GM18520 (cell line): ENCODE measurements around the gene THADA.
"Not testable (repeated sequence)": the region's sequence is repeated elsewhere in the genome, so short reads cannot be mapped to it uniquely, and the experiment has no call there.

Experiments used
- ATAC-seq: cut with Tn5 transposase; IDR thresholded peaks from one replicate; pipeline ENCODE4 v1.9.1; 2021; ENCODE audit not compliant: unreplicated experiment

The THADA gene

DNA sequence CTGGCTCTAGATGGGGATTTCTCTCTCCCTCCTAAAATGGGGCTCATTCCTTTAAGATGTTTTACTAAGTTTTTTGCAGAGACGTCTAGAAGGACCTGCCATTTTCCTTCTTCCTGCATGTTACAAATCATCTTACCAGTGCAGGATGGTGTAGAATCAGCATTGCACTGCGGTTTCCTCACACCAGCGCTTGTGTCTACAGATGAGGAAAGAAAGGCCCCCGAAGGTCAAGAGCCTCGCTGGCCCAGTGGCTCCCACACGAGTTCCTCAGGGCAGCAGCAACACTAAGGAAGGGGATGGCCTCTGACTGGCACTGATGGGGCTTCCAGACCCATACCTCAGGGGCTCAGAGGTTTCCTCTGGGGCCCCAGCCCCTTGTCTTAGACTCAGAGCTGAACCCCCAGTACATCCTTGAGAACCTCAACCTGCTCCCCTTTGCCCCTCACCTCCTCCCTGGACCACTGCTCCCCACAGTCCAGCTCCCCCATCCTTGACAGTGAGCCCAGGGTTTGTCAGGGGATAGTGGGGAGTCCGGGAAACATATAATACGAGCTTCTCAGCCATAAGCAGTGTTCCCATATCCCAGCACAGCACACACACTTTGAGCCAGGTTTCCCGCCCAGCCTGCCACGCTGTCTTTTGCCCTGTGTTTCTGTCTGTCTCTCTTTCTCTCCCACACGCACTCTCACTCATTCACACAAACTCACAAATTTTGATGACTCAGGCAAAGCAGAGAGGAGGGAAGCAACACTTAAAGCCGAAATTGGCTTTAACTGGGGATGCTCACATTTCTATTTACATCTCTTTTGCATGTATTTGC, 398.9 kb downstream of the THADA start:
- no peak for ATAC-seq

DNA sequence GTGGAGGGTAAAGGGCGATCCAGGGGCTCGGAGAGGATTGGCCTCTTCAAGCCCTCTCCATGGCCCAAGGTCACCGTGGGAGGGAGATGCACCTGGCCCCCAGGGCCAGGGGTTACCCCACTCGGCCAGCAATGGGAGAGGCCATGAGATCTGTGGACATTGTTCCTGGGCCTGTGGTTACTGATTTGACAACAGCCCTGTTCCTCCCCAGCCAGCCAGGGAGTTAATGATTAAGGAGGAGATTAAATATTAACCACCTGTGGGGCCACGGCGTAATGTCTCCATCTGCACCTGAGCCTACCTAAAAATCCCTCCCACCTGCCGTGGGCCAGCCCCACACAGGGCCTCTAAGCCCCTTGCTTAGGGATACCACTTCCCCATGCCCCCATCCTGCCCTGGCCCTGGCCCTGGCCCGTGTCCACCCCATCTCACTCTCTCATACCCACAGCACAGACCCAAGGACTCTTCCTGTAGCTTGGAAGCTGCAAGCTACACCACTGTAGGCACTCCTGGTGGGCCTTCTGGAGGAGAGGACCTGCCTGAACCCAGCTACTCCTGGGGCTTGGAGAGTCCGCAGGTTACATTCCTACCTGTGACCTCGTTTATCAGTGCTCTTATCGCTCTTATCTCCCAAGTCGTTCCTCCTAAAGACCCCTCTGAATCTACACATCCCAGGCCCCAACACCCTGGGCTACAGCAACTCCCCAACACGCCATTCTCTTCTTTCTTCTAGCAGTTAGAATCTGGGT, 401.5 kb downstream of the THADA start:
- no peak for ATAC-seq

DNA sequence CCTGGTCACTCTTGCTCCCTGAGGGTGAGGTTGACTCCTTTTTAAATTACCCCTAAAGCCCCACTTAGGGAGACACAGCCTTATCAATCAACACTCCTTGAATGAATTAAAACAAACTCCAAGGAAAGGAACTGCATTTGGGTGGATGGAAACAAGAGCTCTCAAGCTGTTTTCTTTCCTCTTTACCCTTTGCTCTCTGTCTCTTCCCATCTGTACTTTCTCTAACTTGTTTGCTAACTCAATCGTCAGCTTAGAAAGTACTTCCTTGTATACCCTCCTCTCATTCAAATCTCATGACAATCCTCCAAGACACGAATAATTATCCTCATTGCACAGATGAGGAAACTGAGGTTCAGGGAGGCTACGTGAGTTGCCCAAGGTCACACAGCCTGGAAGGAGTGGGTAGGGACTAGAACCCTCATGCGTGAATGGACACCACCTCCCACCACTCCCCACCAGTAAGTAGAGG, 402.2 kb downstream of the THADA start:
- no peak for ATAC-seq

DNA sequence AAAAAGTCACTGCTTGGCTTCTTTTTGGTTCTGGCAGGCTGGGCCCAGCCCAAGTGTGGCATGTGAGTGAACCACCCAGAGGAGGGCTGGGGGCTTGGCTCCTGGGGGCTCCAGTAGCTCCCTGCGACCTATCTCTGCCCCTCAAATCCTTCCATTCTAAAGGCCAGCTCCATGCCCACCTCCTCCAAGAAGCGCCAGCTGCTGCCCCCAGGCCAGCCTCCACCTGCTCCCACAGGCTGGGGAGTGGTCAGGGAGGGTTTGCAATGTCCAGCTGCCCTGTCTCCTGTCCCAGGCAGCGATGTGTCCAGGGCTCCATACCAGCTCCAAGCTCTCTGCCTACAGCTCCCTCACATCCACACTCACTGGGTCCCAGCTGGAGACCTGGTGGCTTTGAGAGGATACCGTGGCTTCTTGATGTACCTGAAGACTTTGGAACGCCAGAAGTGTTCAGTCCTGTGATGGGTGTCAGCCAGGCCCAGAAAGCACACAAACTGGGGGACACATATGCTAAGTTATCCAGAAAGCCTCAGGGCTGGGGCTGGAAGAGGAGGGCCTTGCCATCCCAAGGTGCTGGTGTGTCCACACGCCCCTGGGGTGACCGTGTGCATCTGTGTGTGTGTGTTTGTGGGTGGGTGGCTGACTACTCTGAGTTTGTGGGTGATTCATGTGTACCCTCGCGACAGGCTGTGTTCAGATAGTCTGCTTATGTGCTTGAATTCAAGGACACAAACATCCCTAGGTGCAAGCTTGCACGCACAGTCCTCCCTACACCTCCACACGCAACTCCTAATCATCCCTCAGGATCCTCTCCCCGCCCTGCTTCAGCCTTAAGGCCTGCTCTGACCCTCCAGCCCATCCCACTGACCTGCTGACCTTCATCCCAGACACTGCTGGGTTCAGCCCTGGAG, 402.8 kb downstream of the THADA start:
- ATAC-seq: no peak

DNA sequence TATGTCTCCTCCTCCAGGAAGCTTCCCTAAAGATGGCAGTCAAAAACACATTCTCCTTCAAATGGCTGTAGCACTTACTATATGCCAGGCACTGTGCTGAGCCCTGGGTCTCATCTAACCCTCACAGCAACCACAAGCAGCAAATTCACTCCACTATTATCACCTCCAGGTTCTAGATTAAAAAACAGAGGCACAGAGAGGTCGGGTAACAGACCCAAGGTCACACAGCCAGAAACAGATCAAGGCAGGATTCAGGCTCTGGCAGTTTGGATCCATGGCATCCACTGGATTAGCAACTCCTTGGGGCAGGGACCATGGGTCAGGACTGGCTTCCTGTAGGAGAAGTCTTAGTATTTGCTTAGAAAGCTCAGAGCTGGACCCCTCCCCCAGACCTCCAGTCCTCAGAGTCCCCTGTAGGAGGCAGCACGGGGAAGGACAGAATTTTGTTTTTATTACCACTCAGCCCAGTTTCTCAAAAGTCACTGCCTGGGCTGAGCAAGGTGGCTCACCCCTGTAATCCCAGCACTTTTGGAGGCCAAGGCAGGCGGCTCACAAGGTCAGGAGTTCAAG, 403.8 kb downstream of the THADA start:
- no peak for ATAC-seq

DNA sequence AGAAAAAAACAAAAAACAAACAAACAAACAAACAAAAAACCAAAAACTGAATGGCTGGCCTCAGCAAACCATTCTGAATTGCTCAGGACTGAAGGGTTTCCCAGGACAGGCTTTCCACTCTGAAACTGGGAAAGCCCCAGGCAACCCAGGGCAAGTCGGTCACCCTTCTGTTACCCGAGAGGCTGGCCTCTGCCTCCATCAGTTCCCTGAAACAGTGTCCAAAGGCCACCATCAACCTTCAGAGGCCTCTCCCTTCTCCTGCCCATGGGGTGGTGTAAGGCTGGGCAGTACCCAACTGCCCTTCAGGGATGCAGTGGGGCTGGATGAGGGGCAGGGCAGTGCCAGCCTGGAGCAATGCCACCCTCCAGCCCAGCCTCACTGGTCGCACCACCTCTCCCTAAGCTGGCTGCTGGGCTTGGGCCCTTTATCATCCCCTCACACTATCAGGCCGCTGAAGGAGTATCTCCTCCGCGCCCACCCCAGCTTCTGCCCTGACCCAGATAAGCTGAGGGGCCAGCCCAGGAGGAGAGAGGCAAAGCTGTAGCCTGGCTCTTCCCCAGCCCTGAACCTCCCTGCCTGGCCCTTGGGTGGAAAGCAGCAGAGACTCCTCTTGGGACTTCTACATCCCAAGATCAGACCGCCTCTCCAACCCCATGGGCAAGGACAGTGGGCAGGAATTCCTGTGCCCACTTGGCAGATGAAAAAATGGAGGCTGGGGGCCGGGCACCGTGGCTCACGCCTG, 405.4 kb downstream of the THADA start:
- ATAC-seq: no peak

DNA sequence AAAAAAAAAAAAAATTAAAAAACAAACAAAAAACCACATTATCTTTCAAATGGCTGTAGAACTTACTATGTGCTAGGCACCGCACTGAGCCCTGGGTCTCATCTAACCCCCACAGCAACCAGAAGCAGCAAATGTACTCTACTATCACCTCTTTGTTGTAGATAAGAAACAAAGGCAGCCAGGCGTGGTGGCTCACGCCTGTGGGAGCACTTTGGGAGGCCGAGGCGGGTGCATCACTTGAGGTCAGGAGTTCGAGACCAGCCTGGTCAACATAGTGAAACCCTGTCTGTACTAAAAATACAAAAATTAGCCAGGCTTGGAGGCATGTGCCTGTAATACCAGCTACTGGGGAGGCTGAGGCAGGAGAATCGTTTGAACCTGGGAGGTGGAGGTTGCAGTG, 406.0 kb downstream of the THADA start:
- not testable (repeated sequence) for ATAC-seq

DNA sequence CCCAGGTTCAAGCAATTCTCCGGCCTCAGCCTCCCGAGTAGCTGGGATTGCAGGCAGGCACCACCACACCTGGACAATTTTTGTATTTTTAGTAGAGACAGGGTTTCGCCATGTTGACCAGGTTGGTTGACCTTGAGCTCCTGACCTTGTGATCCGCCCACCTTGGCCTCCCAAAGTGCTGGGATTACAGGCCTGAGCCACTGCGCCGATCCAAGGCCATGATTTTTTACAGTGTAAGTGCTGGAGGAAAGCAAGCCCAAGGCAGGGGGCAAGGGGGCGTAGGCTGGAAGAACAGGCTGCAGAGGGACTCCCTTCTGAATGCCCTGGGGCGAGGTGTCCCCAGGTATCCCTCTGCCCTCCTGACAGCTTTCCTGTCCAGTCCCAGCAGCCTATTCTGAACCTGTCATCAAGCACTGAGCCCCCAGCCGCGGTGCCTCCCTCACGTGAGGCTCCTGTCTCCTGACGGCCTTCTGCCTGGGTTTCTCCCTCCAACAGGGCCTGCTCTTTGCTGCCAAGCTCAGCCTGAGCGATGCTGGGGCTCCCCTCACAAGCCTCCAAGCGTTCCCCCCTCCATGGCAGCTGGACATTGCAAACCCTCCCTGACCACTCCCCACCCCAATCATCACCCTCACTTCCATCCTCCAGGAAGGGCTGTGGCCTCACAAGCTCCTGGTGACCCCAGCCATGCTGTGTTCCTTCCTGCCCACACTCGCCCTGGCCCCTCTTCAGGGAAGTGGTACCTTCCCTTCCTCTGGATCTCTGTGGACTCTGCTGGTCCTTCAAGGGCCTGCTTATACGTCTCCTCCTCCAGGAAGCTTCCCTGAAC, 407.1 kb downstream of the THADA start:
- no peak for ATAC-seq

DNA sequence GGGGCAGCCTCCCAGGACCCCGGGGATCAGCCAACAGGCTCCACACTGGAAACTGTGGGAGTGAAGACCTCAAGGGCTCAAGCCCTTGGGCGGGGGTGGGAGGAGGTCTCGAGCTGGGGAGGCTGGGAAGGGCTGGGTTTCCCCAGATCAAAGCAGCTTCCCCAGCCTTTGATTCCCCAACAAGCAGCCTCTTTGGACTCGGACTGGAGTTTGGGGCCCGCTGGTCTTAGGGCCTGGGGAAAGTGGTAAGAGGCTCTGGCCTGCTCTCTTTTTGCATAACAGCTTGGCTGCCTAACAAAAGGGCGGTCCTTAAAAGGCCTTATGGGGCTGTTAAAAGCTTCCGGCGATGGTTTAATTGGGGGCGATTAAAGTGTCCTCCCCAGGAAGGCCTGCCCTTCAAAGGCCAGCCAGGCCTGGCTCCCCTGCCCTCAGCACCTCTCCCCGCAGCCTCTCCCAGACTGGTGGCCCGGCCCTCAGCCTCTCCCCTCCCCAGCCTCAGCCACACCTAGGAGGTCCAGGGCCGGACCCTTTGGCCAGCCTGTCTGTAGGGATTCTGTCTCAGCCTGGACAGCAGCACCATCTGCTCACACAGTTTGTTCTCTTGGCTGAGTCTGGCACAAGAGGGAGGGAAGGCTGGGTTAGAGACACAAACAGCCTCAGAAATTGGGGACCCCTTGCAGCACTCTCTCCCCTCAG, 409.0 kb downstream of the THADA start:
- no peak for ATAC-seq

DNA sequence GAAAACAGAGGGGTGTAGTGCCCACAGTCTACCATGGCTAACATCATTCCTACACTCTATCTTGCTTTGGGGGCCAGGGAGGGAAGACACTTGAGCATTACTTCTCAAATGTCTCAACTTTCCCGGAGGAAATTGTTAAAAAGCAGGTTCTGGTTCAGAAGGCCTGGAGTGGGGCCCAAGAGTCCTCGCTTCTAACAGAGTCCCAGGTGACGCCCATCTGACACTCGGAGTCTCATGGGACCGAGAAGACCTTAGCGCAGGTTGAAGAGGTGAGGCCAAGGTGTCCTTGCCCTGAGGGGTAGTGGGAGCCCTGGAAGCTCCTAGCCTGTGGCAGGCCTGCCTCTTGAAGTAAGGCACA, 409.5 kb downstream of the THADA start:
- ATAC-seq: no peak

DNA sequence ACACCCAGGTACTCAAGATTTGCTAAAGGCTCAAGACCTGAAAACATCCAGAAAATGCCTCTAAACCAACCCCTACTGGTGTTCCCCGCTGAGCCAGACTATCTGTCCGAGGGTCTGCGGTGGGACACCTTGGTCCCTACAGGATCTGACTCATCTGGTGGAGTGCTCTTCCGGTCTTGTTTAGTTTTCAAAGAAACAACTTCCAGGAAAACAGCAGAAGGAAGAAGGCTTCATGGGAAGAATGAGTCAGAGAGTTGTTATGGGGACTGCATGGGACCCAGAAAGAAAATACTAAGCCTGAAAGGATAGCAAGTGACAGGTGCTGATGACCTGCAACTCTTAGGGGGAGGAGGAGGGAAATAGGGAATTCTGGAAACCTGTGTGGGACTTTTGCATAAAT, 410.7 kb downstream of the THADA start:
- no peak for ATAC-seq

DNA sequence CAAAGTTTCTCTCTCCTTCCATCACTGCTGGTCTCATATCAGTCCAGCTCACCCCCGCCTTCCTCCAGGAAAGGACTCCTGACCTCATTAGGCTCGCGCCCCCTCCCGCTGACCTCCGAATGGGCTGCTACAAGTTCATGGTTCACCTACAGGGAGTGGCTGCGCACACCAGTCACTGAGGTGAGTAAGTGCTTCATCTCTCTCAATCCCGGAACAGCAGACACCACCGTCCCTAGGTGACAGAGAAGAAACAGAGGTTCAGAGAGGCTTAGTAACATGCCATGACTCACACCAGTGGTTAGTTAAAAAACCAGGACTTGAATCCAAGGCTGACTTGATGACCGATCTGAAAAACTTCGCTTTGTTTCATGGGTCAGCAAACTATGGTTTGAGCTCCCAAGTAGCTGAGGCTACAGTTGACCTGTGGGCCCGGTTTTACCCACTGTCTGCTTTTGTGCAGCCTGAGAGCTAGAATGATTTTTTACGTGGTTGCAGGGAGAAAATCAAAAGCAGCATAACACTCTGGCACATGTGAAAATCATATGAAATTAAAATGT, 411.4 kb downstream of the THADA start:
- no peak for ATAC-seq

DNA sequence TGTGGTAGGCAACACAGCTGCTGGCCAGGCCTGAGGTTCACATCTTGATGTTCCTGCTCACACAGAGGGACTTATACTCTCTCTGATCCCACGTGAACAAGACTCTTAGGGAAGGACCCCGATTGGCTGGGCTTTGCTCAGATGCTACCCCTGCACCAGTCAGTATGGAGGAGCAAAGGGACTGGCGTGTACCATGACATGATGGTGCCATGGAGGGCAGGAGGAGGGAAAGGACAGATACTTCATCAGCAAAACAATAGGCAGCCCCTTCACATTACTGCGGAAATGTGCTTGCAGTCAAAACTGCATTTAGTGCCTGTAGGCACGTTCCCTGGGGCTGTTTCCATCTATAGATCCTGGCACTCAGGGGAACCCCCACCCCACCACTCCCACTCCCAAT, 412.1 kb downstream of the THADA start:
- no peak for ATAC-seq

DNA sequence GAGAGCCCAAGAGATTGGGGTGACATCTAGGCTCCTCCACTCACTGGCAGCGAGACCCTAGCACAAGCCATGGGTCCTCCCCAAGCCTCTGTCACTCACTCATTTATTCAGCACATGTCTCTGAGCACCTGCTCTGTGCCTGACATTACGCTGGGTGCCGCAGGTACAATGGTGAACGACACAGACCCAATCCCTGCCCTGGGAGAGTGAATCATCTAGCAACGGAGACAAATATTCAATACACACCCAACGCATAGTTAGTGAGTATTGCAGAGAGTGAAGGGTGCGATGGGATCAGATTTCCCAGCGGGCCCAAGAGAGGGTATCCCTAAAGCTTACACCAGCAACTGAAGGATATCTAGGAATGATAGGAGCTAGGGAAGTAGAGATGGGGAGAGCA, 414.9 kb downstream of the THADA start:
- no peak for ATAC-seq
